ENCODE data around the gene TMEM190.
A peak's percentile ranks its signal among the peaks of the same experiment; 100 is the strongest.

Gene TMEM190

DNA sequence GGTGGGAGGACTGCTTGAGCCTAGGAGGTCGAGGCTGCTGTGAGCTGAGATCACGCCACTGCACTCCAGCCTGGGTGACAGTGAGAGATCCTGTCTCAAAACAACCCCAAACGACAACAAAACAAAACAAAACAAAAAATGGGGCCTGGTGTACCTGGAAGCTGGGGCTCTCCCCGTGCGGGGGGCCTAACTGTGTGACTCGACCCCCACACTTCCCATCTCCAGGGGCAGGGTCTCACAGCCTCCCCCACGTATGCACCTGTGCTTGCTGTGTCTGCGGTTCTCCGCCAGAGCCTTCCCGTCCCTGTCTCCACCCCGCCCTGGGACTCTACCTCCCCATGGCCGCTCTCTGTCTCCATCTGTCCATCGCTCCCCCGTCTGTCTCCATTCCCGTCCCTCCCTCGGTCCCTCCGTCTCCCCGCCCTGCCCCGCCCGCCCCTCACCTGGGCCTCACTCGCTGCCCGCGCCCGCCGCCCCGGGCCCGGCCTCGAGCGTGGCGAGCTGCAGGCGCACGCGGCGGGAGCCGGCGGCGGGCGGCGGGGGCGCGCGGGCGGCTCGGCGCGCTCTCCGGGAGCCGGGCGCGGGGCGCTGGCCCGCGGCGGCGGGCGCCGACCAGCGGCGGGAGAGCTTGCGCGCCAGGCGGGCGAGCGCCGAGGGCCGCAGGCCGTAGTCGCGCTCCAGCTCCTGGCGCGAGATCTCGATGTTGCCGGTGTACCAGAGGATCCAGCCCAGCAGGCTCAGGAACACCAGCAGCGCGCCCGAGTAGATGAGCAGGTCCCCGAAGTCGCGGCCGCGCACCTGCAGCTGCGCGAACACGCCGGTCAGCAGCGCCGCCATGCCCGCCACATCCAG is 6.9 kb downstream of the TMEM190 start:
- no peak for TF ChIP-seq CTCF (IDR thresholded peaks at IDR 0.05; ENCODE audit: low read depth, low read length)
- H3K4me3 ChIP-seq (ENCODE audit: low read depth, low read length): peak overlapping the region; percentile 40
- peak; percentile 68 for DNase-seq (ENCODE audit: low read depth, low spot score)
- in situ Hi-C loops (cut with HindIII; ENCODE audit: low sequenced_read_pairs): no loop called here

- DNase-seq (ENCODE audit: low read depth, low spot score): no peak
- no peak for TF ChIP-seq CTCF (IDR thresholded peaks at IDR 0.05; ENCODE audit: low read depth, low read length)
- in situ Hi-C loops (cut with HindIII; ENCODE audit: low sequenced_read_pairs): no loop called here
- H3K4me3 ChIP-seq (ENCODE audit: low read depth, low read length): peak within 1 kb of the TSS; percentile 99
Observed at GRCh38 chr19:55384131-55384919, 7.7 kb downstream of the TMEM190 start, which contains the start of gene TMEM238. Gene TMEM238, minus strand, starts transcription at chr19:55384292. Its CDS starts 33 bp downstream, at chr19:55384259.

GRCh38 chr19:55384920-55385723 is 8.5 kb downstream of the TMEM190 start:
- TF ChIP-seq CTCF (IDR thresholded peaks at IDR 0.05; ENCODE audit: low read depth, low read length): no peak
- in situ Hi-C loops (cut with HindIII; ENCODE audit: low sequenced_read_pairs): no loop called here
- H3K4me3 ChIP-seq (ENCODE audit: low read depth, low read length): peak overlapping the region; percentile 99
- peak; percentile 98 for DNase-seq (ENCODE audit: low read depth, low spot score)

- DNase-seq (ENCODE audit: low read depth, low spot score): peak; percentile 98
- no peak for TF ChIP-seq CTCF (IDR thresholded peaks at IDR 0.05; ENCODE audit: low read depth, low read length)
- H3K4me3 ChIP-seq (ENCODE audit: low read depth, low read length): peak within 1 kb of the TSS; percentile 99
- in situ Hi-C loops (cut with HindIII; ENCODE audit: low sequenced_read_pairs): no loop called here
Observed at GRCh38 chr19:55385724-55386492, 9.3 kb downstream of the TMEM190 start, which contains the start of gene RPL28. Gene RPL28, plus strand, starts transcription at chr19:55385932. Its CDS starts 426 bp downstream, at chr19:55386358.

DNA sequence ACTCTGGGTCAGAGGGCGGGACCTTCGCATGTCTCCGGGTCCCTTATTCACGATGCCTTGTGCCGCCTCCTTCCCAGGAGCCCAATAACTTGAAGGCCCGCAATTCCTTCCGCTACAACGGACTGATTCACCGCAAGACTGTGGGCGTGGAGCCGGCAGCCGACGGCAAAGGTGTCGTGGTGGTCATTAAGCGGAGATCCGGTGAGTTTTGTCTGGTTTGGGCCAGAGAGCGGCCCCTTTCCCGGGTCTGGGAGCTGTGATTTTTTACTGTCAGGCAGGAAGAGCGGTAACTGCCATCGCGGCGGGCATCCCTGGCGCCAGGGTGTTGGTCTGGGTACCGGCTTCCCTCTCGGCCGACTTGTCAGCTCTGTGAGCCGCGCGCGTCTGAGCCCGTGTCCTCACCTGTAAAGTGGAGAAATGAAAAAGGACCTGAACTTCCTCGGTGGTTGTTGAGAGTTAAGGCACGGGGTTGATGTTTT is 9.9 kb downstream of the TMEM190 start:
- no peak for DNase-seq (ENCODE audit: low read depth, low spot score)
- H3K4me3 ChIP-seq (ENCODE audit: low read depth, low read length): peak overlapping the region; percentile 99
- TF ChIP-seq CTCF (IDR thresholded peaks at IDR 0.05; ENCODE audit: low read depth, low read length): no peak
- in situ Hi-C loops (cut with HindIII; ENCODE audit: low sequenced_read_pairs): no loop called here

Data from astrocyte of the spinal cord (primary cell).